Transverse colon (tissue), 4 donors: ENCODE data around the gene ARID3A. TPM values are rescaled to one million over a fixed set of nuclear protein-coding genes. Genes with fewer than 3 reads are reported as not detected.

ENCODE experiments used
- DNase-seq: peaks from one replicate; pipeline ENCODE4 v3.0.0-alpha.2; 2019
- H3K27ac ChIP-seq, 4 donors: fragments of 200-600 bp; sonication (generic); 2 replicates each; pipeline ENCODE4 v1.5.1; 2016 to 2018; ENCODE audit warnings: inconsistent platforms in 4 of 4
- H3K27me3 ChIP-seq: fragments of 200-600 bp; sonication (generic); 2 replicates; pipeline ENCODE4 v1.5.1; 2017; ENCODE audit warnings: inconsistent platforms
- H3K36me3 ChIP-seq, 4 donors: fragments of 200-600 bp; sonication (generic); 2 replicates each; pipeline ENCODE4 v1.5.1; 2017 to 2019; ENCODE audit warnings: inconsistent platforms in 4 of 4
- H3K4me1 ChIP-seq, 4 donors: fragments of 200-600 bp; sonication (generic); 2 replicates each; pipeline ENCODE4 v1.5.1; 2017 to 2020; ENCODE audit warnings: inconsistent platforms in 4 of 4
- H3K4me3 ChIP-seq, 4 donors: fragments of 200-600 bp; sonication (generic); 1 replicate in 1 of 4; 2 replicates in 3 of 4; pipeline versions ENCODE4 v1.5.1 to v1.6.1; 2017 to 2019; ENCODE audit warnings: inconsistent platforms in 4 of 4
- H3K9me3 ChIP-seq, 2 donors: fragments of 200-600 bp; sonication (generic); 2 replicates each; pipeline ENCODE4 v1.5.1; 2017 to 2019; ENCODE audit warnings: inconsistent platforms in 2 of 2
- EP300 ChIP-seq: sonication (generic); formaldehyde crosslinking; IDR thresholded peaks from one replicate; pipeline ENCODE4 v1.6.1; 2017; ENCODE audit warnings: antibody characterized with exemption, low read depth
- POLR2A ChIP-seq: fragments of 450-650 bp; IDR thresholded peaks from one replicate; pipeline ENCODE4 v1.6.1; 2016; ENCODE audit warnings: antibody characterized with exemption, mild to moderate bottlenecking, moderate library complexity
- POLR2AphosphoS5 ChIP-seq, 3 donors: sonication (generic); formaldehyde crosslinking; IDR thresholded peaks; one replicate each; pipeline ENCODE4 v1.6.1; 2016; ENCODE audit warnings: antibody characterized with exemption in 3 of 3
- WGBS, 2 donors: methylation state at CpG; one replicate each; pipeline ENCODE4 v1.1.5; 2018; ENCODE audit warnings: low coverage in 1 of 2; 5-methylcytosine and 5-hydroxymethylcytosine counted together
- in situ Hi-C, 4 donors: fragments of 200-750 bp; cut with MboI; loops; one replicate each; pipeline versions ENCODE4 v1.15.0 to v1.15.1; 2017; ENCODE audit warnings: low sequenced_read_pairs in 3 of 4, low pct_ligation_motif_present in 1 of 4, low pct_unique_long_range_greater_than_20kb in 1 of 4
- intact Hi-C: fragments of 100-400 bp; cut with DNase I; formaldehyde crosslinking; loops from one replicate; pipeline ENCODE4 v1.15.1; 2023; ENCODE audit warnings: low total_unique reads
- total RNA-seq, 4 donors: library from RNA; depleted of rRNA; stranded (reverse); fragments of >200 nt; gene quantifications; one replicate each; pipeline ENCODE4 v1.1.0, GENCODE V29; 2016
- TF ChIP-seq, protein P1 (sequence below), 5 experiments: fragments of 200-600 bp in 3 of 5; fragments of 450-650 bp in 2 of 5; sonication (generic) in 3 of 5; IDR thresholded peaks; 1 replicate in 2 of 5; 2 replicates in 3 of 5; pipeline ENCODE4 v1.5.1; 2016 to 2017; ENCODE audit warnings: antibody characterized with exemption in 5 of 5, inconsistent platforms in 3 of 5, mild to moderate bottlenecking in 2 of 5, moderate library complexity in 1 of 5

The ARID3A gene
- total RNA-seq, 4 donors from 2014 or later: 2.2 to 8.7 (median 4.3) TPM

DNA sequence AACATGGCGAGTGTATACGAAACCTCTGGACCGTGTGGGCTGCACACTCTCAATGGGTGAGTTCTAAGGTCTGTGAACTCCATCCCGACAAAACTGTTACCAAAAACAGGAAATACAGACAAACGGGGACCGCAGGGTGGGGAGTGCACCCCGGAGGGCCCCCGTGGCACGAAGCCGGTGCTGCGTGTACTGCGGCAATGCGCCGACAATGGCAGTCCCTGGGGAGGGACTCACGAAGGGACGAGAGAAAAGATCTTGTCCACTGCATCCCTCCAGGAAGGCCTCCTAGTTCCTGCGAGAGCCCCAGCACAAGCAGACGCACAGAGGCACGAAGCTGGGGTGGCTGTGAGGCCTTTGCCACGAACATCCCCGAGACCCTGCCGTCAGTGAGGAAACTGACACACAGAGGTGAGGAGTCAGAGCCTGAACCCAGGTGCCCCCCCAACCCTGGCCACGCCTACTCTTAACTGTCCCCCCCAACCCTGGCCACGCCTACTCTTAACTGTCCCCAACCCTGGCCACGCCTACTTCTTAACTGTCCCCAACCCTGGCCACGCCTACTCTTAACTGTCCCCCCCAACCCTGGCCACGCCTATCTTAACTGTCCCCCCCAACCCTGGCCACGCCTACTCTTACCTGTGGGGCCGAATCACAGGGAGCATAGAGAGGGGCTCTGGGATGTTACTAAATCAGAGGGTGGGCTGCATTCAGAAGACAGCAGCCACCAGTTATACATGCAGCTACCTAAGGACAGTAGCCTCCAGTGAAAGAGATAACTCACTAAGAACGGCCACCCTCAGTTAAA lies 37.1 kb upstream of the ARID3A start:
- H3K4me3 ChIP-seq: no peak overlapping the region
- peaks cover 0 to 15% (median 11%) of the 10 kb centered on the region in 4 donors for H3K4me1 ChIP-seq
- H3K27me3 ChIP-seq: no peaks in the 10 kb centered on the region
- H3K36me3 ChIP-seq: peaks cover 0 to 26% (median 13%) of the 10 kb centered on the region in 4 donors
- DNase-seq: no peak
- intact Hi-C loops: no loop called here
- WGBS, 2 donors: 82 to 87% methylated on average over 10 to 30 of the region's 30 CpGs
- no peak overlapping the region for H3K27ac ChIP-seq
- H3K9me3 ChIP-seq: no peaks in the 10 kb centered on the region
- TF ChIP-seq EP300: no peak
- no peak for TF ChIP-seq POLR2A
- TF ChIP-seq, protein P1, sequence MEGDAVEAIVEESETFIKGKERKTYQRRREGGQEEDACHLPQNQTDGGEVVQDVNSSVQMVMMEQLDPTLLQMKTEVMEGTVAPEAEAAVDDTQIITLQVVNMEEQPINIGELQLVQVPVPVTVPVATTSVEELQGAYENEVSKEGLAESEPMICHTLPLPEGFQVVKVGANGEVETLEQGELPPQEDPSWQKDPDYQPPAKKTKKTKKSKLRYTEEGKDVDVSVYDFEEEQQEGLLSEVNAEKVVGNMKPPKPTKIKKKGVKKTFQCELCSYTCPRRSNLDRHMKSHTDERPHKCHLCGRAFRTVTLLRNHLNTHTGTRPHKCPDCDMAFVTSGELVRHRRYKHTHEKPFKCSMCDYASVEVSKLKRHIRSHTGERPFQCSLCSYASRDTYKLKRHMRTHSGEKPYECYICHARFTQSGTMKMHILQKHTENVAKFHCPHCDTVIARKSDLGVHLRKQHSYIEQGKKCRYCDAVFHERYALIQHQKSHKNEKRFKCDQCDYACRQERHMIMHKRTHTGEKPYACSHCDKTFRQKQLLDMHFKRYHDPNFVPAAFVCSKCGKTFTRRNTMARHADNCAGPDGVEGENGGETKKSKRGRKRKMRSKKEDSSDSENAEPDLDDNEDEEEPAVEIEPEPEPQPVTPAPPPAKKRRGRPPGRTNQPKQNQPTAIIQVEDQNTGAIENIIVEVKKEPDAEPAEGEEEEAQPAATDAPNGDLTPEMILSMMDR (IDR thresholded peaks at IDR 0.05): no peak
- TF ChIP-seq POLR2AphosphoS5 (IDR thresholded peaks at IDR 0.05): no peak
- in situ Hi-C loops: no loop called here

DNA sequence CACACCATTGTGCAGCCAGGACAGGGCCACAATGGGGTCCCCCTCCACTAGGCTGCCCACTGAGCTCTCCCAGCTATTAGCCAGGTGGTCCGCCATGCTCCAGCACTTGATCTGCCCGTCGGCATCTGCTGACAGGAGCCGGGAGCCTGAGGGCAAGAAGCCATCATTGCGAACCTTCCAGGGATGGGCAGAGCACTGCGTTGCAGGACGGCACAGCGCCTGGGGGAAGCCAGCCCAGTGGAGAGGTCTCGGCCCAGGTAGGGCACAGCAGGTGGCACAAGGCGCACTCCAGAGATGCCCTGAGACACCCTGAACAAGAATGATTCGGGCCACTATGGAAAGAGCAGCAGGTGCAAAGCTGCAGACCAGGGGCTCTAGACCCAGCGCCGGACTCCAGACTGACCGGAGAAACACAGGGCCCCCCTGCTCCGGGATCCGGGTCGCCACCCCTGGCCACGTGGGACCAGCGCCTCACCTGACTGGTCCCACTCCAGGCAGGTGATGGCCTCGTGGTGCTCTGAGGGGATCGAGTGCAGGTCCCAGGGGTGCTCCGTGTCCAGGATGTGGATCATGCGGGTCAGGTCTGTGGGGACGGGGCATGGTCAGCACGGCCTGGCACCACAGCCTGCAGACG lies 36.1 kb upstream of the ARID3A start:
- Histone ChIP-seq H3K4me1 (peaks cover 0 to 16% (median 12%) of the 10 kb centered on the region in 4 donors), H3K9me3 (no peaks in the 10 kb centered on the region), H3K4me3 (no peak overlapping the region), H3K27me3 (no peaks in the 10 kb centered on the region), H3K27ac (no peak overlapping the region), H3K36me3 (peaks cover 0 to 23% (median 11%) of the 10 kb centered on the region in 4 donors)
- DNase-seq: no peak
- intact Hi-C loops: no loop called here
- in situ Hi-C loops: no loop called here
- TF ChIP-seq POLR2AphosphoS5 (IDR thresholded peaks at IDR 0.05): no peak
- TF ChIP-seq EP300: no peak
- TF ChIP-seq POLR2A: no peak
- TF ChIP-seq, protein P1 (IDR thresholded peaks at IDR 0.05): no peak
- WGBS, 2 donors: 94% methylated on average over 25 of the region's 26 CpGs; no CpG with 5 or more reads in 1 of the 2 donors

DNA sequence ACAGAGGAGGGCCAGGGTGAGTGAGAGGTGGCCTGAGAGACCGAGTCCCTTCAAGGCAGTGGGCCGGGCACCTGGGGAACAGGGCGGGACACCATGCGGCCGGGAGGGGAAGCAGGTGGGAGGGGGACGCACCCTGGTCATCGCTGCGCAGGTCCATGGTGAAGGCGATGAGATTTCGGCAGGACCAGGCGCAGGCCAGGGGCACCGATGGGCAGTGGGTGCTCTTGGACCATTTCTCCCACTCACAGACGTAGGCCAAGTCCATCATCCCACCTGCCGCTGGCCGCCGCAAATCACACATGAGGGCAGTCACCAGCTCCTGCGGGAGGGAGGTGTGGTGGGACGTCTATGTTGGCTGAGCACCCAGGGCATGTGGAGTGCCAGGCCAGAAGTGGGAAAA lies 35.0 kb upstream of the ARID3A start:
- intact Hi-C loops (no loop called here), in situ Hi-C loops (no loop called here)
- WGBS, 2 donors: 84% methylated on average over 18 of the region's 18 CpGs; no CpG with 5 or more reads in 1 of the 2 donors
- Histone ChIP-seq H3K9me3 (no peaks in the 10 kb centered on the region), H3K4me3 (no peak overlapping the region), H3K27ac (peak overlapping the region in 3 of 4 donors; percentile 31 to 95 (median 33)), H3K36me3 (peaks cover 0 to 15% (median 7%) of the 10 kb centered on the region in 4 donors), H3K27me3 (no peaks in the 10 kb centered on the region), H3K4me1 (peaks cover 0 to 16% (median 12%) of the 10 kb centered on the region in 4 donors)
- DNase-seq: no peak
- TF ChIP-seq POLR2A (no peak), POLR2AphosphoS5 (IDR thresholded peaks at IDR 0.05) (no peak), EP300 (no peak)
- TF ChIP-seq, protein P1 (IDR thresholded peaks at IDR 0.05): no peak
